IPS-11a (cell line): ENCODE measurements around the gene ARPP19.
"Not testable (repeated sequence)": the region's sequence is repeated elsewhere in the genome, so short reads cannot be mapped to it uniquely, and the experiment has no call there.

Experiments
- H3K4me3 ChIP-seq: one replicate; pipeline ENCODE4 v1.5.1; 2013; ENCODE audit warnings: low read depth, low read length, control low read depth

The ARPP19 gene

DNA sequence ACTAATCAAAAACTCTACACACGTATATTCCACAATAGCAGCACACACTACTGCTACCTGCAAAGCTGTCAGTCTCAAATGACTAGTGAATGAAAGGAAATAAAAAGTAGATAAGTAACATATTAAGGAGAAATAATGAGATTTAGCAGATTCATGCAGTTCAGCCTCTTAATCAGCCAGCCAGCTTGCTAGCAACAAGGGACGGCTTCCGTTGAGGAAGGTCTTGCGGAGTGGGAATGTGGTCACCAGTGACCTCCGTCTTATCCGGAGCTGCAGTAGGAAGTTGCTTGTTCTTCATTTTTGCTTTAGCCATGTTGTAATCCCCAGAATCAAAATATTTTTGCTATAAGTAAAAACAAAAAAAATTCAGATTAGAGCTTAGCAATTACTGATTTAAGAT is 17.1 kb downstream of the ARPP19 start:
- no peak overlapping the region for H3K4me3 ChIP-seq

DNA sequence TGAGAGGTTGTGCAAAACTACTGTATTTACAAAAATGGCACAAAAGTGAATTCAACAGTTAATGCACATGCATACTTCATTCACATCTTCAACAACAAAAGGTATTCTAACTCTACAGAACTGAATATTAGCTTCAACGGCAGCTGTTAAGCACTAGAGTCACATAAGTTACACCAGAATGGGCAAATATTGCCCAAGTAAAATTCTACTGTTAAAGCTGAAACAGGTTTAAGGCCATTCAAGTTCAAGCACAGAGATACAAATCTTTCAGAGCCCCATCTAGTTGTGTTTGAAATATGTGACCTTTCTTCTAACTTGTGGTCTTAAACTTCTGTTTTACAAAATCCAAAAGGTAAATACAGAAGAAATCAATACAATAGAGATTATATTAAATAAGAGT is 17.6 kb downstream of the ARPP19 start:
- H3K4me3 ChIP-seq, result not testable (repeated sequence)

- H3K4me3 ChIP-seq, result no peak overlapping the region
These were observed 22.6 kb downstream of the ARPP19 start for GRCh38 chr15:52546031-52546751.

- no peak overlapping the region for H3K4me3 ChIP-seq
These were observed 28.3 kb downstream of the ARPP19 start for GRCh38 chr15:52540374-52541012.

DNA sequence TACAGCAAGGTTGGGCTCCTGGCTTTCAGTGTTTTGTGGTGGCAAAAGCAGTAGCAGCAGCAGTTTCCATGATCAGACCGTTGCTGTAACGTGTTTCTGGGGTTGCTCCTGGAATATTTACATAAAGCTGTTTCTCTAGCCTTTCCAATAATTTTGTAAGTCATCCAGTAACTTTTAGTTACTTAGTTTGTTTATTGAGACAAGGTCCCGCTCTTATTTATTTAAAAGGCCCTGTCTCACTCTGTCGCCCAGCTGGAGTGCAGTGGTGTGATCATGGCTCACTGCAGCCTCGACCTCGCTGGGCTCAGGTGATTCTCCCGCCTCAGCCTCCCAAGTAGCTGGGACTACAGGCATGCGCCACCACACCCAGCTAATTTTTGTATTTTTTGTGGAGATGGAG is 31.4 kb downstream of the ARPP19 start:
- no peak overlapping the region for H3K4me3 ChIP-seq

DNA sequence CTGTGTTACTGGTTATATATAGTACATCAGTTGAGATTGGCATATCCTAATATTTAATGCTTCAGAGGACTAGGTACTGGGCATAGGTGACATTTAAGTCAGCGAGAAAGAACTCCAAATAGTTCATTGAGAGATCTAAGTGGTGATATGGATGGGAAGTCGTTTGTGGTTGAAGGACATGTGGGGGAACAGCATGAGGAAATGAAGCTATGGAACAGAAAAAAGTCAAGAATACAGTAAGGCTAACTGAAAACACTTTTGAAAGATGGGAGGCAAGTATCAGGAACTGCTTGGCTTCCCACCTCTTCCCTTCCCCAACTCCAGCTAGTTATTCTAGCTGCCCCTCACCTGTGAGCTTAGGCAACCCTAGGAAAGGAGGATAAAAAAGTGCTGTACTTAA is 36.4 kb downstream of the ARPP19 start:
- no peak overlapping the region for H3K4me3 ChIP-seq

GRCh38 chr15:52529940-52530339 is 38.9 kb downstream of the ARPP19 start:
- peak overlapping the region; percentile 41 for H3K4me3 ChIP-seq

- H3K4me3 ChIP-seq, result peak overlapping the region; percentile 41
These were observed 39.4 kb downstream of the ARPP19 start for GRCh38 chr15:52529341-52529924.

DNA sequence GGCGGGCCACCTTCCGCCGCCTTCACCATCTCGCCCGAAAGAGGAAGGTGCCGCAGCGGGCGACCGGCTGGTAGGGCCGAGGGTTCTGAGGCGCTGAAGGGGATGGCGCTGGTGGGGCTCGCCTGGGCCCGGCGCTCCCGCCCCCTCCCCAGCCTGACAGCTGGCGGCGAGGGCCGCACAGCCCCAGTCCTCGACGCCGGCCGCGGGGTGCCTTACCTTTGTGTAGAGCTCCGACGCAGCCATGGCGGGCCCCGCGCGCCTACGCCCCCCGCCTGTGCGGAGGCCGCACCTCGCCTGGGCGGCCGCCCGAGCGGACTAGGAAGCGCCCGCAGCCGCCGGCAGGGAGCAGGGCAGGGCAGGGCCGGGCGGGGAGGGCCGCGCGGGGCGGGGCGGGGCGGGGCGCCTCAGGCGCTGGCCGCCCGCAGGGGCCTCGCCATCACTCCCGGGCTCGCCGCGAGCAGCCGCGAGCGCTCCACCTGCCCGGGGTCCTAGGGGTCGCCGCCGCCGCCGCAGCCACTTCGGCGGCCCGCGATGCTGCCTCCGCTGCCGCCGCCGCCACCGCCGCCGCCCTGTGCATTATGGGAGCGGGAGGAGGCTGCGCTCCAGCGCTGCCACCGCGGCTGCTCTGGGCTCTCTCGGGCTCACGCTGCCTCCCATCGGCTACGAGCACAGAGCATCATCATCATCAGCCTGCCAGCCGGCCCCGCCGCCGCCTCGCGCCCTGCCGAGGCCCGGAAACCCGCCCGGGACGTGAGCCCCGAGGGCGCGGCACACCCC is 40.1 kb downstream of the ARPP19 start, which contains the start of gene MYO5A:
MYO5A (minus strand) TSS at position 317 of the 777 bp plus-strand sequence; CDS start at position 243, 74 bp downstream.
- peak within 1 kb of the TSS; percentile 73 for H3K4me3 ChIP-seq

- peak overlapping the region; percentile 73 for H3K4me3 ChIP-seq
These were observed 40.8 kb downstream of the ARPP19 start for GRCh38 chr15:52527911-52528563.

DNA sequence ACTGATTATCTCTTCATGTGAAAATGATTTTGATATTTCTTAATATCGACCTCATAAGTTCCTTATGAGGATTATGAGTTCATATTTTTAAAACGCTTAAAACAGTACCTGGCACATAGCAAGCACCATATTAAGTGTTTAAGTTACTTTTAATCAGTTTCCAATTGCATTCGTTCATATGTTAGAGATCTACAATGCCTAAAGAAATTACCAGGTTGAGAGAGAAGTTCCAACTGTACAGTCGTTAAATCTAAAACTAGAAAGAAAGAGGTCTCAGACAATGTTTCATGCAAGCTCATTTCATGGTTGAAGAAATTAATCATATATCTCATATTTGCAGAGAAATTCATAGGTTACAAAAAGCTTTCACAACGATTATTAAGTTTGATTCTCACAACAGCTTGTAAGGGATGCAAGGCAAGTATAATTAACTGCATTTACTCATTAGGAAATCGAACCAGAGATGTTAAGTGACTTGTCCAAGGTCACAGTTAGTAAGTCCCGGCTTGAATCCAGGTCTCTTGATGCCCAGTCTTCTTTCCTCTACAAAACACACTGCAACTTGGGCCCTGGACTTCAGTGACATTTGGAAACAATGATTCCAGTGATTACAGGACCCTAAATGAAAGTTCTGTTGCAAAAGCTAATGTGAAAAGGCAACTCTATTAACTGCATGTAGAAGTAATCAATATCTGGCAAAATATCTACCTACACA is 41.5 kb downstream of the ARPP19 start:
- peak overlapping the region; percentile 73 for H3K4me3 ChIP-seq

DNA sequence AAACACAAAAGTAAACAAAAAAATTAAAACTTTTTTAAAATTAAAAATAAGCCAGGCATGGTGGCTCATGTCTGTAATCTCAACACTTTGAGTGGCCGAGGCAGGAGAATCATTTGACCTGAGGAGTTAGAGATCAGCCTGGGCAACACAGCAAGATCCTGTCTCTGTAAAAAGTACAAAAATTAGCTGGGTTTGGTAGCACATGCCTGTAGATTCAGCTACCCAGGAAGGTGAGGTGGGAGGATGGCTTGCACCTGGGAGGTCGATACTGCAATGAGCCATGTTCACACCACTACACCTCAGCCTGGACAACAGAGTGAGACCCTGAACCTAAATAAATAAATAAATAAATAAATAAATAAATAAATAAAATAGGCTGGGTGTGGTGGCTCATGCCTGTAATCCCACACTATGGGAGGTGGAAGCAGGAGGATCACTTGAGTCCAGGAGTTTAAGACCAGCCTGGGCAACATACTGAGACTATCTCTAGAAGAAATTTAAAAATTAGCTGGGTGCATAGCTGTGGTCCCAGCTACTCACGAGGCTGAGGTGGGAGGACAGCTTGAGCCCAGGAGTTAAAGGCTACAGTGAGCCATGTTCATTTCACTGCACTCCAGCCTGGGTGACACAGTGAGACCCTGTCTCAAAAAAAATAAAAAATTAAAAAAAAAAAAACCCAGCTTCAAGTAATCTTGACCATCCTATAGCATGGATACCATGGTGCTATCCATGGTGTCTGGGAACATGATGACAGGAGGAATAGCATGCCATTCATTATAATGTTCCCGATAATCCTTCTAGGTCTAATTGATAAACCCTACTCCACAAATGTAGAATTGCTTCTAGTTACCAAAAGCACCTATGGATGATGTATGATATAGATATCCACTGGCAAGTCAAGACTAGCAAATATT is 44.4 kb downstream of the ARPP19 start:
- H3K4me3 ChIP-seq, result no peak overlapping the region

DNA sequence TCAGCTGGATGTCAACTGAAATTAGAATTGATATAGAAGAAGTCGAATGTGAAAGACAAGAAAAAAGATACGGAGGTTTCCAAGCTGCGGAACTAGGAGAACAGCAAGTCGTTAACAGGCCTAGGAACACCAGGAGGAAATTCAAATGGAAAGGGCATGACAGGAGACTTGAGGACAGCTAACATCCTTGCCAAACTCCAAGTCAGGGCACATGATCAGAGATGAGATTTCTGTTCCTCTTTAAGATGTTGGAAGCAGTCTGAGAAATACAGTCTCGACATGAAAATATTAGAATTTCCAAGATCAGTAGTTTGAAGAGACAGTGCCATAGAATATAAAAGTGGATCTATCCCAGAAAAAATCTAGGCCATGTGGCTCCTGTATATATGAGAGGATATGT is 45.2 kb downstream of the ARPP19 start:
- H3K4me3 ChIP-seq, result no peak overlapping the region

GRCh38 chr15:52523192-52523591 is 45.6 kb downstream of the ARPP19 start:
- H3K4me3 ChIP-seq, result no peak overlapping the region

DNA sequence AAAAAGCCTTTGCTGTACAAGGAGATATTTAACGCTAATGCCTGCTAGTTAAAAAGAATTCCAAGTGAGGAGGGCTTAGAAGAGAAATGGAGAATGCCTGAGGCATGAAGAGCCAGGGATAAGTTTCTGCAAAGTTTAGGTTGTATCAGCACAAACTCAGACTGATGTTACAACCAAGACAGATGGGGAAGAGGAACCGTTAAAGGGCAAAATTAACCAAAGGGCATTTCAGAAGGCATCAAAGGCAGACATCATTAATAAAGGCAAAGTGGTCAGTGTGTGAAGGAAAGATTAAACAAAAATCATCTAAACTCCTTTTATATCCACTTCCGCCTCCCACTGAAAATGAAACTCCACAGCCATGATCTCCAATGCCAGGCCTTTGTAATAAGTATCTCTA is 47.1 kb downstream of the ARPP19 start:
- no peak overlapping the region for H3K4me3 ChIP-seq

DNA sequence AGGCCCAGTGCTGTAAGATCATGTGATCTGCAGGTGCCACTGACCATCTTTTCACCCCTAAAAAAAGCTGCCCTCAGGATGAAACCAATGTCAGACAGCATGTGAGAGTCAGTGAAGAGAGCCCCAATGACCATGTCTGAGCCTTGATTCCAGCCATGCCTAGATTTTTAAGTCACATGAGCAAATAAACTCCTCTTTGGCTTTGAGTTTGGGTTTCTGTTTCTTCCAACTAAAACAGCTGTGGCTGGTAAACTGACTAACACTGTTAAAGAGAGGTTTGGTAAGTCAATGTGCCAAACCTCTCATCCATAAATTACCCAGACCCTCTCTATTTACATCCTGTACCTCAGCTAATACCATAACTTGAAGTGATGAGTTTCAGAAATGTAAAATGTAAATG is 48.4 kb downstream of the ARPP19 start:
- no peak overlapping the region for H3K4me3 ChIP-seq

- no peak overlapping the region for H3K4me3 ChIP-seq
These were observed 50.1 kb downstream of the ARPP19 start for GRCh38 chr15:52518487-52519371.

- H3K4me3 ChIP-seq, result no peak overlapping the region
These were observed 51.8 kb downstream of the ARPP19 start for GRCh38 chr15:52517014-52517413.
